ENCODE measurements around the gene GTF2H2C_2.
"Not testable (repeated sequence)": the region's sequence is repeated elsewhere in the genome, so short reads cannot be mapped to it uniquely, and the experiment has no call there.

Gene GTF2H2C_2

GRCh38 chr5:70469926-70470509 is 54.9 kb downstream of the GTF2H2C_2 start:
- WGBS = no CpG with 5 or more reads among the region's 7 CpGs
- not testable (repeated sequence) for H3K27ac ChIP-seq (ENCODE audit: low read depth, low read length); H3K4me1 ChIP-seq (ENCODE audit: insufficient read depth, low read length); H3K9ac ChIP-seq (ENCODE audit: low read depth, low read length); H3K4me3 ChIP-seq (ENCODE audit: low read length); H3K9me3 ChIP-seq (ENCODE audit: insufficient read depth, low read depth, low read length); H3K36me3 ChIP-seq (ENCODE audit: insufficient read depth, low read length); H3K27me3 ChIP-seq (ENCODE audit: insufficient read depth, low read length)
